Gastrocnemius medialis (tissue), 4 donors: ENCODE data around the gene FICD. TPM values are rescaled to one million over a fixed set of nuclear protein-coding genes. Genes with fewer than 3 reads are reported as not detected.
A peak's percentile ranks its signal among the peaks of the same experiment; 100 is the strongest.

ENCODE experiments used
- ATAC-seq, 2 donors: fragments of 150-250 bp; one replicate each; pipeline ENCODE4 v1.9.1; 2016
- DNase-seq, 2 donors: peaks; one replicate each; pipeline ENCODE4 v3.0.0-alpha.2; 2019
- H3K27ac ChIP-seq, 4 donors: fragments of 200-600 bp; sonication (generic); 1 replicate in 1 of 4; 2 replicates in 3 of 4; pipeline ENCODE4 v1.5.1; 2016 to 2018; ENCODE audit warnings: mild to moderate bottlenecking in 2 of 4, moderate library complexity in 1 of 4
- H3K27me3 ChIP-seq, 3 donors: fragments of 200-600 bp; sonication (generic) in 2 of 3; 1 replicate in 1 of 3; 2 replicates in 2 of 3; pipeline versions ENCODE4 v1.5.1 to v1.6.0; 2016 to 2019; ENCODE audit warnings: mild to moderate bottlenecking in 1 of 3, moderate library complexity in 1 of 3
- H3K36me3 ChIP-seq, 2 donors: fragments of 200-600 bp; sonication (generic) in 1 of 2; one replicate each; pipeline ENCODE4 v1.5.1; 2017 to 2018
- H3K4me1 ChIP-seq, 2 donors: fragments of 200-600 bp; sonication (generic) in 1 of 2; one replicate each; pipeline ENCODE4 v1.5.1; 2016 to 2017; ENCODE audit warnings: mild to moderate bottlenecking in 2 of 2
- H3K4me3 ChIP-seq, 4 donors: fragments of 200-600 bp; sonication (generic) in 3 of 4; 1 replicate in 1 of 4; 2 replicates in 3 of 4; pipeline ENCODE4 v1.5.1; 2016 to 2019; ENCODE audit warnings: mild to moderate bottlenecking in 2 of 4
- H3K9me3 ChIP-seq, 3 donors: fragments of 200-600 bp; sonication (generic) in 2 of 3; 1 replicate in 1 of 3; 2 replicates in 2 of 3; pipeline ENCODE4 v1.5.1; 2016 to 2019
- CTCF ChIP-seq, 5 experiments: fragments of 450-650 bp in 3 of 5; fragments of 200-600 bp in 2 of 5; sonication (generic) in 2 of 5; IDR thresholded peaks in 4 of 5; conservative IDR thresholded peaks in 1 of 5; 1 replicate in 4 of 5; 2 replicates in 1 of 5; pipeline ENCODE4 v1.5.1; 2016 to 2019; ENCODE audit warnings: antibody characterized with exemption in 5 of 5, mild to moderate bottlenecking in 3 of 5, moderate library complexity in 3 of 5
- POLR2A ChIP-seq, 2 donors: fragments of 450-650 bp; IDR thresholded peaks; one replicate each; pipeline ENCODE4 v1.6.1; 2017; ENCODE audit warnings: antibody characterized with exemption in 2 of 2, mild to moderate bottlenecking in 2 of 2, moderate library complexity in 2 of 2
- in situ Hi-C, 4 donors: fragments of 200-750 bp; cut with MboI; loops; one replicate each; pipeline versions ENCODE4 v1.15.0 to v1.8.0; 2017; ENCODE audit warnings: low sequenced_read_pairs in 4 of 4
- intact Hi-C: fragments of 100-400 bp; cut with DNase I; formaldehyde crosslinking; loops from one replicate; pipeline ENCODE4 v1.15.1; 2023; ENCODE audit warnings: low total_unique reads
- total RNA-seq, 4 donors: library from RNA; depleted of rRNA; stranded (reverse); fragments of >200 nt; gene quantifications; one replicate each; pipeline versions ENCODE4 v1.1.0 to v1.2.3, GENCODE V29; 2016

FICD gene
- total RNA-seq, 4 donors from 2014 or later = 3.1 to 4.6 (median 3.6) TPM

GRCh38 chr12:108559748-108560147 is 44.7 kb downstream of the FICD start:
- DNase-seq = no peak
- in situ Hi-C loops = loop anchor here (5.0 to 25.0 kb wide), 5 partner anchors 58 to 535 kb away; partner anchors contain the start of genes ALKBH2 (in 4 of the 4), UNG (in 4 of the 4) and SSH1 (in 1 of the 4)
- peak overlapping the region in 3 of 4 donors; percentile 92 to 97 (median 97) for H3K27ac ChIP-seq
- H3K36me3 ChIP-seq = peaks cover 0 to 13% of the 10 kb centered on the region in 2 donors
- TF ChIP-seq CTCF (IDR thresholded peaks at IDR 0.05 in 4 of 5, conservative IDR thresholded peaks at IDR 0.05 in 1 of 5) (no peak), POLR2A (IDR thresholded peaks at IDR 0.05) (no peak)
- no peak for ATAC-seq
- peak overlapping the region; percentile 90 to 100 (median 94) for H3K4me3 ChIP-seq
- H3K9me3 ChIP-seq = no peaks in the 10 kb centered on the region
- peaks cover 58 to 65% of the 10 kb centered on the region in 2 donors for H3K4me1 ChIP-seq
- no peaks in the 10 kb centered on the region for H3K27me3 ChIP-seq
- intact Hi-C loops = loop anchor here (5.0 kb wide), 3 partner anchors 173 to 493 kb away; partner anchors contain the start of genes CORO1C and USP30

GRCh38 chr12:108560321-108560721 is 45.2 kb downstream of the FICD start:
- Histone ChIP-seq H3K27me3 (no peaks in the 10 kb centered on the region), H3K4me3 (peak overlapping the region; percentile 90 to 100 (median 94)), H3K4me1 (peaks cover 62 to 64% of the 10 kb centered on the region in 2 donors), H3K36me3 (peaks cover 0 to 19% of the 10 kb centered on the region in 2 donors), H3K27ac (peak overlapping the region; percentile 92 to 97 (median 96)), H3K9me3 (no peaks in the 10 kb centered on the region)
- no peak for DNase-seq
- intact Hi-C loops = loop anchor here (5.0 kb wide), 3 partner anchors 172 to 492 kb away; partner anchors contain the start of genes CORO1C and USP30
- in situ Hi-C loops = loop anchor here (5.0 to 25.0 kb wide), 5 partner anchors 57 to 534 kb away; partner anchors contain the start of genes ALKBH2 (in 4 of the 4), UNG (in 4 of the 4) and SSH1 (in 1 of the 4)
- ATAC-seq = no peak
- no peak for TF ChIP-seq CTCF (IDR thresholded peaks at IDR 0.05 in 4 of 5, conservative IDR thresholded peaks at IDR 0.05 in 1 of 5)
- TF ChIP-seq POLR2A (IDR thresholded peaks at IDR 0.05) = no peak

- Histone ChIP-seq H3K4me1 (peaks cover 62 to 64% of the 10 kb centered on the region in 2 donors), H3K36me3 (peaks cover 0 to 25% of the 10 kb centered on the region in 2 donors), H3K9me3 (no peaks in the 10 kb centered on the region), H3K4me3 (peak within 1 kb of the TSS; percentile 90 to 100 (median 94)), H3K27me3 (no peaks in the 10 kb centered on the region), H3K27ac (peak within 1 kb of the TSS; percentile 92 to 97 (median 96))
- ATAC-seq (peak; percentile 69 to 73), DNase-seq (peak; percentile 49 to 68)
- intact Hi-C loops (loop anchor here (5.0 kb wide), 3 partner anchors 171 to 491 kb away; partner anchors contain the start of genes CORO1C and USP30), in situ Hi-C loops (loop anchor here (5.0 to 25.0 kb wide), 5 partner anchors 56 to 534 kb away; partner anchors contain the start of genes ALKBH2 (in 4 of the 4), UNG (in 4 of the 4) and SSH1 (in 1 of the 4))
- TF ChIP-seq POLR2A (IDR thresholded peaks at IDR 0.05) (peak in 1 of 2 donors; percentile 69), CTCF (IDR thresholded peaks at IDR 0.05 in 4 of 5, conservative IDR thresholded peaks at IDR 0.05 in 1 of 5) (no peak)
Measured at GRCh38 chr12:108560752-108561719, 46.0 kb downstream of the FICD start, which contains the start of gene SART3. Gene SART3, minus strand, starts transcription at chr12:108561173. Its CDS starts 19 bp downstream, at chr12:108561154.

GRCh38 chr12:108561852-108562347 is 46.8 kb downstream of the FICD start:
- intact Hi-C loops = loop anchor here (1.0 to 5.0 kb wide), 6 partner anchors 47 to 490 kb away; partner anchors contain the start of genes CORO1C, FICD, SSH1 and USP30
- no peaks in the 10 kb centered on the region for H3K9me3 ChIP-seq
- H3K27ac ChIP-seq = peak overlapping the region; percentile 92 to 97 (median 96)
- peaks cover 0 to 33% of the 10 kb centered on the region in 2 donors for H3K36me3 ChIP-seq
- TF ChIP-seq POLR2A (IDR thresholded peaks at IDR 0.05) (no peak), CTCF (IDR thresholded peaks at IDR 0.05 in 4 of 5, conservative IDR thresholded peaks at IDR 0.05 in 1 of 5) (no peak)
- no peaks in the 10 kb centered on the region for H3K27me3 ChIP-seq
- ATAC-seq (peak; percentile 6 to 8), DNase-seq (no peak)
- peaks cover 60 to 62% of the 10 kb centered on the region in 2 donors for H3K4me1 ChIP-seq
- in situ Hi-C loops = loop anchor here (5.0 to 25.0 kb wide), 5 partner anchors 55 to 533 kb away; partner anchors contain the start of genes ALKBH2 (in 4 of the 4), UNG (in 4 of the 4) and SSH1 (in 1 of the 4)
- H3K4me3 ChIP-seq = peak overlapping the region; percentile 90 to 100 (median 94)
